Naive thymus-derived CD4-positive, alpha-beta T cell (primary cell): ENCODE results near the gene FOXI1. TPM values are rescaled to one million over a fixed set of nuclear protein-coding genes. Genes with fewer than 3 reads are reported as not detected.

Experiments
- ATAC-seq: fragments of 150-1000 bp; cut with Tn5 transposase; 2 replicates; pipeline ENCODE4 v1.10.0; 2021; ENCODE audit warnings: mild to moderate bottlenecking, moderate library complexity
- CTCF ChIA-PET: fragments of 350-600 bp; sonication (Branson Sonifier 250); formaldehyde crosslinking; loops from one replicate; lab custom pipeline; 2021; ENCODE audit warnings: antibody characterized with exemption; lab: Charles Lee
- POLR2A ChIA-PET: fragments of 350-600 bp; sonication (Branson Sonifier 250); formaldehyde crosslinking; loops from one replicate; lab custom pipeline; 2021; ENCODE audit warnings: antibody characterized with exemption, inconsistent platforms; lab: Charles Lee
- DNase-seq, 9 donors: peaks; one replicate each; pipeline versions ENCODE4 v3.0.0 to v3.0.0-alpha.2; 2020 to 2022; ENCODE audit warnings: mixed read lengths in 1 of 9
- H3K27ac ChIP-seq: one replicate; pipeline ENCODE4 v1.7.0; 2013; ENCODE audit warnings: mild to moderate bottlenecking, low read depth, low read length, moderate library complexity
- H3K27me3 ChIP-seq, 2 donors: one replicate each; pipeline ENCODE4 v1.7.0; 2013; ENCODE audit warnings: low read length in 2 of 2, mild to moderate bottlenecking in 2 of 2, moderate library complexity in 2 of 2; ENCODE audit not compliant: control insufficient read depth in 2 of 2, insufficient read depth in 2 of 2
- H3K36me3 ChIP-seq, 3 experiments: 1 replicate in 2 of 3; 2 replicates in 1 of 3; pipeline ENCODE4 v1.7.0; 2013; ENCODE audit warnings: low read length in 3 of 3, mild to moderate bottlenecking in 3 of 3, moderate library complexity in 1 of 3; ENCODE audit not compliant: insufficient read depth in 3 of 3, control insufficient read depth in 2 of 3
- H3K4me1 ChIP-seq, 2 donors: one replicate each; pipeline ENCODE4 v1.7.0; 2013; ENCODE audit warnings: low read length in 2 of 2, mild to moderate bottlenecking in 2 of 2, moderate library complexity in 1 of 2; ENCODE audit not compliant: control insufficient read depth in 2 of 2, insufficient read depth in 2 of 2
- H3K4me3 ChIP-seq: 2 replicates; pipeline ENCODE4 v1.7.0; 2013; ENCODE audit warnings: mild to moderate bottlenecking, low read length
- H3K9me3 ChIP-seq, 3 experiments: 1 replicate in 2 of 3; 2 replicates in 1 of 3; pipeline ENCODE4 v1.7.0; 2013; ENCODE audit warnings: low read length in 3 of 3; ENCODE audit not compliant: control insufficient read depth in 2 of 3
- H3K27ac Mint-ChIP-seq, 9 donors: one replicate each; pipeline ENCODE4 v1.8.0; 2020 to 2022; ENCODE audit warnings: mixed read lengths in 9 of 9, mild to moderate bottlenecking in 8 of 9, moderate library complexity in 5 of 9, inconsistent platforms in 2 of 9
- H3K27me3 Mint-ChIP-seq, 5 donors: one replicate each; pipeline ENCODE4 v1.8.0; 2021 to 2022; ENCODE audit warnings: mixed read lengths in 5 of 5, mild to moderate bottlenecking in 1 of 5
- H3K36me3 Mint-ChIP-seq, 5 donors: one replicate each; pipeline ENCODE4 v1.8.0; 2020 to 2022; ENCODE audit warnings: mixed read lengths in 5 of 5, mild to moderate bottlenecking in 3 of 5, inconsistent platforms in 1 of 5
- H3K4me1 Mint-ChIP-seq, 7 donors: one replicate each; pipeline ENCODE4 v1.8.0; 2020 to 2022; ENCODE audit warnings: mixed read lengths in 7 of 7, mild to moderate bottlenecking in 3 of 7, inconsistent platforms in 1 of 7
- H3K4me3 Mint-ChIP-seq, 10 donors: one replicate each; pipeline ENCODE4 v1.8.0; 2020 to 2022; ENCODE audit warnings: mild to moderate bottlenecking in 10 of 10, mixed read lengths in 10 of 10, moderate library complexity in 6 of 10, inconsistent platforms in 2 of 10
- H3K9me3 Mint-ChIP-seq, 11 donors: one replicate each; pipeline ENCODE4 v1.8.0; 2020 to 2022; ENCODE audit warnings: mixed read lengths in 11 of 11, mild to moderate bottlenecking in 4 of 11, inconsistent platforms in 1 of 11, moderate library complexity in 1 of 11
- intact Hi-C, 2 donors: fragments of 100-400 bp; cut with micrococcal nuclease; formaldehyde crosslinking; loops; one replicate each; pipeline ENCODE4 v1.15.1; 2023
- polyA plus RNA-seq, 2 donors: library from polyadenylated mRNA; unstranded; fragments of 300-500 nt; fragmentation: Illumina TruSeq; gene quantifications; one replicate each; pipeline ENCODE4 v1.2.3, GENCODE V29; 2021
- total RNA-seq, 6 experiments: library from RNA in 5 of 6; stranded (reverse) in 5 of 6; gene quantifications; 1 replicate in 5 of 6; 2 replicates in 1 of 6; pipeline ENCODE4 v1.2.3 and lab custom pipeline; 2021 to 2026

Gene FOXI1
- total and polyA plus RNA-seq, 7 experiments from 2014 or later = 0.13 to 0.29 TPM; not detected in 5

DNA sequence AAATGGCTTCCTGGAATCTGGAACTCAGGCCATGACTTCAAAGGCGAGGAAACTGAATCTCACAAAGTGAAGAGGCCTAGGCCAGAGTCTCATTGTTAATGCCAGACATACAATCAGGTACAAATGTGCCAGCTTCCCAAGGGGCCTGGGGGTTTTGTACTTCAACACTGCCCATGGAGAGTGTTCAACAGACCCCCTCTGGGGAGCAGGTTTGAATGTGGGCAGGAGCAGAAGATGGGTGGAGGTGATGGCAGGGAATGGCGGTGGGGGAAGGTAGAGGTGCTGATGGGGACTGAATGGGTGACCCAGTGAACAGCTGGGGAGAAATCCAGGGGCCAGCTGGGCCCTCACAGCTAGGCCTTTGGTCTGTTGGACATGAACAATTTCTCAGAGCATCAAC is 12.0 kb downstream of the FOXI1 start:
- H3K9me3 Mint-ChIP-seq = no peaks in the 10 kb centered on the region
- no peaks in the 10 kb centered on the region for H3K27me3 ChIP-seq
- ChIA-PET CTCF (no interaction called here), POLR2A (no interaction called here)
- intact Hi-C loops = no loop called here
- no peak overlapping the region for H3K4me3 ChIP-seq
- ATAC-seq = no peak
- H3K36me3 ChIP-seq = no peaks in the 10 kb centered on the region
- H3K27ac Mint-ChIP-seq = no peak overlapping the region
- no peaks in the 10 kb centered on the region for H3K36me3 Mint-ChIP-seq
- no peak overlapping the region for H3K27ac ChIP-seq
- H3K4me1 Mint-ChIP-seq = no peaks in the 10 kb centered on the region
- no peaks in the 10 kb centered on the region for H3K4me1 ChIP-seq
- H3K27me3 Mint-ChIP-seq = peaks cover 0 to 26% (median 9%) of the 10 kb centered on the region in 5 donors
- DNase-seq = no peak
- no peak overlapping the region for H3K4me3 Mint-ChIP-seq
- no peaks in the 10 kb centered on the region for H3K9me3 ChIP-seq

- CTCF ChIA-PET = no interaction called here
- DNase-seq = no peak
These were observed 14.9 kb downstream of the FOXI1 start for GRCh38 chr5:170120576-170120975.

GRCh38 chr5:170121321-170121720 is 15.6 kb downstream of the FOXI1 start:
- no peaks in the 10 kb centered on the region for H3K27me3 ChIP-seq
- no peaks in the 10 kb centered on the region for H3K4me1 ChIP-seq
- H3K27ac ChIP-seq = no peak overlapping the region
- ATAC-seq (no peak), DNase-seq (no peak)
- CTCF ChIA-PET = no interaction called here
- intact Hi-C loops = no loop called here
- Mint-ChIP-seq H3K4me3 (no peak overlapping the region), H3K27ac (no peak overlapping the region), H3K27me3 (peaks cover 8 to 38% (median 27%) of the 10 kb centered on the region in 5 donors), H3K9me3 (peaks cover 3 to 18% (median 10%) of the 10 kb centered on the region in 11 donors), H3K4me1 (no peaks in the 10 kb centered on the region), H3K36me3 (peaks cover 0 to 10% (median 5%) of the 10 kb centered on the region in 5 donors)
- H3K9me3 ChIP-seq = no peaks in the 10 kb centered on the region
- no peaks in the 10 kb centered on the region for H3K36me3 ChIP-seq
- POLR2A ChIA-PET = interaction anchor here (1.0 kb wide), 1 partner anchor 11 kb away, joined by 4 read pairs; no protein-coding TSS in a partner anchor
- no peak overlapping the region for H3K4me3 ChIP-seq

More at GRCh38 chr5:170120576-170120975, 14.9 kb downstream of the FOXI1 start:
- no peak overlapping the region for H3K4me3 ChIP-seq
- H3K4me1 ChIP-seq = no peaks in the 10 kb centered on the region
- H3K27me3 ChIP-seq = no peaks in the 10 kb centered on the region
- no peaks in the 10 kb centered on the region for H3K9me3 ChIP-seq
- H3K4me3 Mint-ChIP-seq = no peak overlapping the region
- ATAC-seq = no peak
- no peaks in the 10 kb centered on the region for H3K4me1 Mint-ChIP-seq
- H3K27ac Mint-ChIP-seq = no peak overlapping the region
- peaks cover 0 to 2% (median 0%) of the 10 kb centered on the region in 5 donors for H3K36me3 Mint-ChIP-seq
- no peak overlapping the region for H3K27ac ChIP-seq
- no peaks in the 10 kb centered on the region for H3K36me3 ChIP-seq
- H3K27me3 Mint-ChIP-seq = peaks cover under 1 to 36% (median 20%) of the 10 kb centered on the region in 5 donors
- intact Hi-C loops = no loop called here
- H3K9me3 Mint-ChIP-seq = peaks cover 0 to 11% (median 3%) of the 10 kb centered on the region in 11 donors
- POLR2A ChIA-PET = interaction anchor here (1.0 kb wide), 1 partner anchor 11 kb away, joined by 4 read pairs; no protein-coding TSS in a partner anchor

GRCh38 chr5:170126061-170126460 is 20.4 kb downstream of the FOXI1 start:
- H3K36me3 ChIP-seq = no peaks in the 10 kb centered on the region
- Mint-ChIP-seq H3K27ac (no peak overlapping the region), H3K36me3 (peaks cover 0 to 15% (median 9%) of the 10 kb centered on the region in 5 donors), H3K27me3 (peaks cover 18 to 65% (median 48%) of the 10 kb centered on the region in 5 donors), H3K9me3 (peaks cover 3 to 40% (median 17%) of the 10 kb centered on the region in 11 donors), H3K4me1 (no peaks in the 10 kb centered on the region), H3K4me3 (no peak overlapping the region)
- no peaks in the 10 kb centered on the region for H3K4me1 ChIP-seq
- no peaks in the 10 kb centered on the region for H3K27me3 ChIP-seq
- no peaks in the 10 kb centered on the region for H3K9me3 ChIP-seq
- H3K4me3 ChIP-seq = no peak overlapping the region
- POLR2A ChIA-PET = no interaction called here
- intact Hi-C loops = no loop called here
- DNase-seq (no peak), ATAC-seq (no peak)
- H3K27ac ChIP-seq = no peak overlapping the region
- CTCF ChIA-PET = no interaction called here

GRCh38 chr5:170126626-170127025 is 20.9 kb downstream of the FOXI1 start:
- CTCF ChIA-PET = no interaction called here

GRCh38 chr5:170131235-170131634 is 25.5 kb downstream of the FOXI1 start:
- Mint-ChIP-seq H3K27me3 (peaks cover 10 to 64% (median 36%) of the 10 kb centered on the region in 5 donors), H3K36me3 (peaks cover 0 to 11% (median 3%) of the 10 kb centered on the region in 5 donors), H3K9me3 (peaks cover 0 to 22% (median 9%) of the 10 kb centered on the region in 11 donors), H3K4me3 (no peak overlapping the region), H3K27ac (no peak overlapping the region), H3K4me1 (no peaks in the 10 kb centered on the region)
- ATAC-seq (no peak), DNase-seq (no peak)
- intact Hi-C loops = no loop called here
- H3K9me3 ChIP-seq = no peaks in the 10 kb centered on the region
- no peaks in the 10 kb centered on the region for H3K36me3 ChIP-seq
- CTCF ChIA-PET = no interaction called here
- no peak overlapping the region for H3K4me3 ChIP-seq
- no peaks in the 10 kb centered on the region for H3K4me1 ChIP-seq
- H3K27ac ChIP-seq = no peak overlapping the region
- H3K27me3 ChIP-seq = no peaks in the 10 kb centered on the region
- POLR2A ChIA-PET = no interaction called here

More at GRCh38 chr5:170126626-170127025, 20.9 kb downstream of the FOXI1 start:
- intact Hi-C loops = no loop called here
- Mint-ChIP-seq H3K9me3 (peaks cover 3 to 40% (median 17%) of the 10 kb centered on the region in 11 donors), H3K36me3 (peaks cover 0 to 15% (median 9%) of the 10 kb centered on the region in 5 donors), H3K4me1 (no peaks in the 10 kb centered on the region), H3K27ac (no peak overlapping the region), H3K27me3 (peaks cover 18 to 59% (median 47%) of the 10 kb centered on the region in 5 donors), H3K4me3 (no peak overlapping the region)
- DNase-seq (no peak), ATAC-seq (no peak)
- no peaks in the 10 kb centered on the region for H3K4me1 ChIP-seq
- POLR2A ChIA-PET = no interaction called here
- H3K36me3 ChIP-seq = no peaks in the 10 kb centered on the region
- H3K4me3 ChIP-seq = no peak overlapping the region
- no peaks in the 10 kb centered on the region for H3K9me3 ChIP-seq
- no peaks in the 10 kb centered on the region for H3K27me3 ChIP-seq
- no peak overlapping the region for H3K27ac ChIP-seq
